GM12872 (cell line): ENCODE data around the gene SLC34A1.

ENCODE experiments used
- CTCF ChIP-seq: IDR thresholded peaks from 3 replicates; pipeline ENCODE4 v1.5.1; 2011; ENCODE audit warnings: low read depth, mild to moderate bottlenecking, low read length, moderate library complexity; ENCODE audit not compliant: insufficient read depth

The SLC34A1 gene

GRCh38 chr5:177445052-177445916 lies 61.0 kb downstream of the SLC34A1 start:
- TF ChIP-seq CTCF, result no peak

DNA sequence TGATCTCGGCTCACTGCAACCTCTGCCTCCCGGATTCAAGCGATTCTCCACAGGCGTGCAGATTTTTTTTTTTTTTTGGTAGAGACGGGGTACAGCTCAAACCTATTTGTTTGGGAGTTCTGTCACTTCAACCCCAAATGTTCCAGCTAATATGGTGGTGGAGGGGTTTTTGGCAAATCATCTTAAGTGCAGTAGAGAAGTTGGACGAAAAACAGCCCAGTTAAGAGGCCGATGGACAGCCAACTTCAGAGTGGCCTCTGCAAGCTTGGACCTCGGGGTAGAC lies 61.6 kb downstream of the SLC34A1 start:
- TF ChIP-seq CTCF, result no peak

DNA sequence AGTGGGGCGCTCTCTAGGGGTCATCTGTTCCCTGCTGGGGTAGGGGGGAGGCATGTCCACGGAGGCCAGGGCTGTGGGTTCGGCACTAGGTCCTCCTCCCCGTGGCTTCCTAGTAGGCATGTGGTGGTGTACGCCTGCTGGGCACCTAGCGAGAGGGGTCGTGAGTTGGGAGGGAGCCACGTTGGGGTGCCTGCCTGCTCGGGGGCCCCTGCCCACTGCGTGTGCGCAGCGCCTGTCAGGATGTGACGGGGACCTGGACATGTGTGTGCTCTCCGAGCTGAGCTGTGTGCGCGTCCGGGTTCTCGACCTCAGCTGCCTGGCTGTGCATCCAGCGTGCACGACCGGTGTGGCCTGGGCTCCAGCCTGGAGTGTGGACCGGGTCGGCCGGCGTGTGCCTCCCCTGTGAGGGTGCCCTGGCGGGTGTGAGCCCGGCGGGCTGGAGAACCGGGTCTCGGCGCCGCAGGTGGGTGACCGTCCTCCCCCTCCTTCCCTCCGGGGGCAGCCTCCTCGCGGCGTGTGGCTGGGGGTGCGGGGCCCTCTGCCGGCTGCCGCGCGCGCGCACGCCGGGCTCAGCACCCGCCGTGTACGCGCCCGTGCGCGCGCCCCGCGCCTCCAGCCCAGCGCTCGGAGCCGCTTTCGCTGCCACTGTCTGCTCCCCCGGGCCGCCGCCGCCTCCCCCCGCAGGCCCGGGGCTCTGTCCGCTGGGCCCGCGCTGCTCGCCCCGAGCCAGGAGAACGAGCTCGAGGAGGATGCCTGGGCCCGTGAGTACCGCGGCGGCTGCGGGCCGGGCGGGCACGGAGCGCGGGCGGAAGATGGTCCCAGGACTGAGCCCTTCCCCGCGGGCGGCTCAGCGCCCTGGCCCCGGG lies 62.2 kb downstream of the SLC34A1 start, which contains the start of gene PRR7:
Gene PRR7, plus strand, starts transcription at position 615 of the 866 bp plus-strand sequence. CDS start 8,254 bp downstream, outside the sequence.
- TF ChIP-seq CTCF, result no peak

- no peak for TF ChIP-seq CTCF
Measured at GRCh38 chr5:177447066-177447610, 62.9 kb downstream of the SLC34A1 start.

- TF ChIP-seq CTCF, result no peak
Measured at GRCh38 chr5:177447611-177448243, 63.5 kb downstream of the SLC34A1 start.
